Measurements from ENCODE around the gene MAP3K9.

MAP3K9 gene

GRCh38 chr14:70780396-70781075 lies 28.8 kb downstream of the MAP3K9 start:
- ChIA-PET POLR2A (ENCODE audit: low non-redundant PET) (no interaction called here), CTCF (interaction anchor here (1.3 kb wide), 1 partner anchor 18 kb away, joined by 5 read pairs; no protein-coding TSS in a partner anchor)
- DNase-seq (ENCODE audit: low spot score): no peak
- peak overlapping the region; percentile 88 for H3K27ac ChIP-seq
- no peak for TF ChIP-seq CTCF (conservative IDR thresholded peaks at IDR 0.05; ENCODE audit: low read depth)

GRCh38 chr14:70779667-70780066 lies 29.6 kb downstream of the MAP3K9 start:
- POLR2A ChIA-PET (ENCODE audit: low non-redundant PET): no interaction called here
- no peak for DNase-seq (ENCODE audit: low spot score)
- CTCF ChIA-PET: interaction anchor here (0.6 kb wide), 1 partner anchor 376 kb away, joined by 3 read pairs; no protein-coding TSS in a partner anchor
- no peak for TF ChIP-seq CTCF (conservative IDR thresholded peaks at IDR 0.05; ENCODE audit: low read depth)
- H3K27ac ChIP-seq: peak overlapping the region; percentile 64

GRCh38 chr14:70776197-70776596 lies 33.1 kb downstream of the MAP3K9 start:
- CTCF ChIA-PET: interaction anchor here (0.6 kb wide), 1 partner anchor 16 kb away, joined by 3 read pairs; no protein-coding TSS in a partner anchor
- POLR2A ChIA-PET (ENCODE audit: low non-redundant PET): no interaction called here
- H3K27ac ChIP-seq: no peak overlapping the region
- DNase-seq (ENCODE audit: low spot score): no peak
- TF ChIP-seq CTCF (conservative IDR thresholded peaks at IDR 0.05; ENCODE audit: low read depth): no peak

DNA sequence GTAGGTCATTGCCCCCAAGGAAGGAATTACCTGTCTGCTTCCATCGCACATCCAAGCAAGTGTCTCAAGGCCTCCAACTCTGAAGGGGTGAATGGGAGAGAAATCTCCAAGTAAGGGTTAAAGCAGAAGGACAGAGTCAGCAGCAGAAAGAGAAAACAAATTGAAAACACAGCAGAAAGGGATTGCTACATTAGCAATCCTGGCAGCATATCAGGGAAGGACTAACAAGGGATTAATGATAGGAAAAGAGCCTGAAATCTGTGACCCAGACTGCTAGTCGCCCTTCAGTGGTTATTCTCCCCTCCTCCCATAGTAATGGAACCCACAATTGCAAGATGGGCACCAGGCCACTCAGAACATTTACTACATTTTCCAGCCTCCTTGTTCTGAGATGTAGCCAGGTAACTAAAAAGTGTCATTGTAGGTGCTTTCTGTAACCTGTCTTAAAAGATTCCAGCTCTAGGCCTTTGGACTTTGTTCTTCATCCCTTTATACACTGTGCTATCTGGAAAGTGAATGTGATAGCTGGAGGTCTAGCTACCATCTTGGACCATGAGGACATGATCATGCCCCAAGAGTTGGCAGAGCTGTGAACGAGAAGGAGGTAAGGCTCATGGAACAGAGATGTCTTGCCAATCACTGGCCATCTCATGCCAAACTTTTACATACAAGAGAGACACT lies 36.0 kb downstream of the MAP3K9 start:
- CTCF ChIA-PET: no interaction called here
- no peak overlapping the region for H3K27ac ChIP-seq

DNA sequence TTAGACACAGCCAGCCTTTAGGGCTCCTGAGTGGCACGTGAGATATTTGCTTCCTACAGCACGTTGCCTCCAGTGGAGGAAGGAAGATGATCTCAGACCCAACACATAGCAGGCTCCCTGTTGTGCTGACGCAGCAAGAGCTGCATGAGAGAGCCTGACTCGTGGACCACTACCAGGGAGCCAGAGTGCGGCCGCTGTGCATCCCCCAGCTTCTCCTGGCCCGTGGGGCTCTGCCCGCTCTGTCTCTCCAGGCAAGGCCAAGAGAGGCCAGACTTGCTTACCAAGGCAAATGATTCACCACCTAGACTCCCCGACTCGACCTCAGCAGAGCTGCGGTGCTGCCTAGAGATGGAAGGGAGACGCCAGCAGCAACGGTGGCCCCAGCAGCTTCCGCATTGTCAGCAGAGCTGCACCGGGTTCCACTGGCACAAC lies 37.5 kb downstream of the MAP3K9 start:
- TF ChIP-seq CTCF (conservative IDR thresholded peaks at IDR 0.05; ENCODE audit: low read depth): no peak
- CTCF ChIA-PET: interaction anchor here (0.6 to 1.1 kb wide), 3 partner anchors 9 to 51 kb away, joined by 3 to 4 read pairs (median 3); no protein-coding TSS in a partner anchor
- H3K27ac ChIP-seq: peak overlapping the region; percentile 7; the same call in 1 of the 2 replicates
- no peak for DNase-seq (ENCODE audit: low spot score)
- POLR2A ChIA-PET (ENCODE audit: low non-redundant PET): no interaction called here

More for the DNA sequence above, 36.0 kb downstream of the MAP3K9 start:
- TF ChIP-seq CTCF (conservative IDR thresholded peaks at IDR 0.05; ENCODE audit: low read depth): no peak
- no peak for DNase-seq (ENCODE audit: low spot score)
- POLR2A ChIA-PET (ENCODE audit: low non-redundant PET): no interaction called here

GRCh38 chr14:70770490-70770889 lies 38.8 kb downstream of the MAP3K9 start:
- ChIA-PET CTCF (no interaction called here), POLR2A (ENCODE audit: low non-redundant PET) (interaction anchor here (0.6 kb wide), 1 partner anchor 15 kb away, joined by 3 read pairs; no protein-coding TSS in a partner anchor)
- DNase-seq (ENCODE audit: low spot score): peak; percentile 87
- peak overlapping the region; percentile 36 for H3K27ac ChIP-seq
- TF ChIP-seq CTCF (conservative IDR thresholded peaks at IDR 0.05; ENCODE audit: low read depth): no peak

Data from RWPE1 (cell line).